NK-92 (cell line): Measurements from ENCODE around the gene SPRY4.
"Not testable (repeated sequence)": the region's sequence is repeated elsewhere in the genome, so short reads cannot be mapped to it uniquely, and the experiment has no call there.

Experiments
- DNase-seq: peaks from one replicate; lab custom pipeline; 2025; ENCODE audit not compliant: unreplicated experiment; lab: John Stamatoyannopoulos, UW

SPRY4 gene

DNA sequence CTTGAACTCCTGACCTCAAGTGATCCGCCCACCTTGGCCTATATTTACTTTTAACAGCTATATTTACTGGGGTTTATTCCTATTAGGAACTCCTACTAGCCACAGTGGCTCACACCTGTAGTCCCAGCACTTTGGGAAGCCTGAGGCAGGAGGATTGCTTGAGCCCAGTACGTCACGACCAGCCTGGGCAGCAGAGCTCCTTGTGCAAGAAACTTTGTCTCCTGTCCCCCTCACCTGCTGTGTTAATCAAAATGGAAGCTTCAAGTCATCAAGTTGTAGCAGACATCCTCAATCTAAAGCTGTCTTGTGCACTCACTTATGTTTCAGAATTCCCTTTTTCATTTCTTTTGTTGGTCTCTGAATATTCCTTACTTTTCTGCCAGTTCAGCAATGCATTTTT lies 15.0 kb upstream of the SPRY4 start:
- no peak for DNase-seq

GRCh38 chr5:142334538-142334937 lies 9.7 kb upstream of the SPRY4 start:
- DNase-seq, result no peak

DNA sequence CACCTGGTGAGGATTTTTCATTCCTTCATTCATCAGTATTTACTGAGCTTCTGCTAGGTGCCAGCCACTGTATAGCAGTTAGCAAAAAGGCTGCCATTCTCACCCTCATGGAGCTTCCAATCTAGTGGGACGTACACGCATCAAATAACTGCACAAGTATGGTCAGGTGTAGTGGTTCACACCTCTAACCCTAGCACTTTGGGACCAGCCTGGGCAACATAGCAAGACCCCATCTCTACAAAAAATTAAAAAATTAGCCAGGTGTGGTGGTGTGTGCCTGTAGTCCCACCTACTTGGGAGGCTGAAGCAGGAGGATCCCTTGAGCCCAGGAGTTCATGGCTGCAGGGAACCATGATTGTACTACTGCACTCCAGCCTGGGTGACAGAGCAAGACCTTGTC lies 8.9 kb upstream of the SPRY4 start:
- DNase-seq, result not testable (repeated sequence)

GRCh38 chr5:142330444-142330843 lies 5.6 kb upstream of the SPRY4 start:
- DNase-seq, result no peak

DNA sequence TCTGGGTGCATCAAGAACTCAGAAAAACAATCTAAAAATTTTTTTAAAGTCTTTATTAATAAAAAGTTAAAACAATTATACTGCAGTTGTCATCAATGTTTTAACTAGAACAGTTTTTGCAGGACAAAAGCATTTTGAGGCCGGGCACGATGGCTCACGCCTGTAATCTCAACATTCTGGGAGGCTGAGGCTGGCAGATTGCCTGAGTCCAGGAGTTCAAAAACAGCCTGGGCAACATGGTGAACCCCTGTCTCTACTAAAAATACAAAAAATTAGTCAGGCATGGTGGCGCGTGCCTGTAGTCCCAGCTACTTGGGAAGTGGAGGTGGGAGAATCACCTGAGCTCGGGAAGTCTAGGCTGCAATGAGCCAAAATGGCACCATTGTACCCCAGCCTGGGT lies 5.2 kb upstream of the SPRY4 start:
- DNase-seq, result no peak

- no peak for DNase-seq
Observed at GRCh38 chr5:142327111-142327842, 2.5 kb upstream of the SPRY4 start.

GRCh38 chr5:142326480-142326938 lies 1.7 kb upstream of the SPRY4 start:
- DNase-seq, result no peak

GRCh38 chr5:142325725-142326479 lies 1.1 kb upstream of the SPRY4 start:
- no peak for DNase-seq

GRCh38 chr5:142324136-142324870 lies 518 bp downstream of the SPRY4 start:
- DNase-seq, result no peak

- DNase-seq, result no peak
Observed at GRCh38 chr5:142323480-142324135, 1.2 kb downstream of the SPRY4 start.

GRCh38 chr5:142322747-142323479 lies 1.9 kb downstream of the SPRY4 start:
- DNase-seq, result no peak

GRCh38 chr5:142322403-142322746 lies 2.4 kb downstream of the SPRY4 start:
- no peak for DNase-seq

GRCh38 chr5:142320851-142321560 lies 3.8 kb downstream of the SPRY4 start:
- no peak for DNase-seq

GRCh38 chr5:142320430-142320738 lies 4.4 kb downstream of the SPRY4 start:
- DNase-seq, result no peak

DNA sequence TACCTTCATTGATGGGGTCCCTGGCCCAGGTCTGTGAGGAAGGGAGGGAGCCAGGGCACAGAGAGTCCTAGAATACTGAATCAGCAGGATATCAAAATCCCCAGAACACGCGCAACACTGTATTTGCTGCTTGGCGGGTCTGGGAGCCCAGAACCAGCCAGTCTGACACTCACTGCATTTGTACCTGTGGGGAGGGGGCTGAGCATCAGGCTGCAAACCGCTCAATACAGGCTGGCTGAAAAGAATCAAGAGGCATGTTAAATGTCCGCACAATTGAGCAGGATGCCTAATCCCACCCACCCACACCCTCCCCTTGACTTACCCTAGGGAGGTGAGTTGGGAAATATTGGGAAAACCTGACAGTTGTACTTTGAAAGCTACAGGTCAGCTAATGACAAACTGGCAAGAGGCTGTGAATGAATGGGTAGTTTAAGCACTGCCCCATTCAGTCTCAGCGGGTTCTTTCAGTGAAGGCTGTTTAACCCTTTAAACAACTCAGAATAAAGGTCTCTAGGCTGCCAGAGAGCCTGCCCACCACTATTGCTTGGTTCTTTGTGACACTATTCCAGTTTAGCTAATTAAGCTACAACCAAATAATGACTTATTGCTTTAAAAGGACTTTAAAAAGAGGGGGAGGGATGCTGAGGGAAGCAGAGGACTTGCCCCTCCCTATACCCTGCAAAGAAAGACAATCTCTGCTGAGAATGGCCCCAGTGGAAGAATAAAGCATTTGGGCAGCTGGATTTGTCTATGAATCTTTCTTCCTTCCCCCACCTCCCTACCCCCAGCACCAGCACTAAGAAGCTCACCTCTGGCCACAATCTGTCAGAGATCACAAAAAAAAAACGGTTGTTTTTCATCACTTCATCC lies 5.0 kb downstream of the SPRY4 start:
- no peak for DNase-seq

DNA sequence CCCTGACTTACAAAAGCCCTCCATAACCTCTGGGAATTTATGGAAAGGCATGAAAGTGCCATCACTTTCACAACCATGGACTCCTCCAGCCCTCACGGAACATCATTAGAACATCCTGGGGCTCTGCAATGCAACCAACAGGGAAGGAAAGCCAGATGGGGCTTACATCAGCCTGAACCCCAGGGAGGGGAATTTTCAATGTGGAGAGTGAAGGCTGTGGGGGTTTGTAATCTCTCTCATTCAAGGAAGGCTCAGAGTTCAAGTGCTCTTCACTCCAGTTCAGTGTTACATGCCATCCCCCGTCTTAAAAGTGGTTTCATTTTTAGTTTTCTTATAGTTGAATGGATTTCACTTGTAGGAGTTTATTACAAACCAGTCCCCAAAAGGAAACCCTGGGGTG lies 5.7 kb downstream of the SPRY4 start:
- no peak for DNase-seq

DNA sequence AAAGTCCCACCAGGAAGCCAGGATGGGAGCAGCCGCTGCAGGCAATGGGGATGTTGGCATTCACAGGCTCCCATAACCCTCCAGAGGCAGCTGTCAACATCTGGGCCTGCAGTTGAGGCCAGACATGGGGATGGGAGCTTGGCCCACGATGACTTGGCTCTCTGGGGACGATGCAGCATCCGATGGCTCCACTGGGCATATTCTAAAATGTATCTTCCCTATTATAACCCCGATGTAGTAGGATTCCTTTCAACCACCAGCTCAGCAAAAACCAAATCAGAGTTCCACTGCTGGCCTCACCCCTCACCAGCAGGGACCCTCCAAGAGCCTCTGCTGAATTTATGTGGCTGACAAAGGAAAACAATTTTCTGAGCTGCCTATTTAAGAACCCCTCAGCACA lies 7.1 kb downstream of the SPRY4 start:
- DNase-seq, result no peak

GRCh38 chr5:142317173-142317572 lies 7.6 kb downstream of the SPRY4 start:
- no peak for DNase-seq

DNA sequence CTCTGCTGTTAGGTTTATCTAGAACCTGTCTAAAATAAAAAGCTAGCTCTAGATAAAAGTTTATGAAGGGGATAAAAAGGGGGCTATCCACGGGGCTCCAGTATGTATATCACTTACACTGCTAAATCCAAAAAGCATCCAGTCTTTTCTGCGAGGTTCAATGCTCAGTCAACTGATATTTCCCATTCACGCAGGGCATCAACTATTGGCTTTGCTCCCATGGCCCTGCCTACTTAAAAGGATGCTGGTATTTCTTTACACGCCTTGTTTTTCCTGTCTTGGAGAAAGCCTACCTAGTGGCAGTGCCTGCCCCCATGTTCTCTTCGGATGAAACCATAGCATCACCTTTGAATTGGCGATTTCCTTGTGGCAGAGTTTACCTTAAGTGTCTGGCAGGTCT lies 8.1 kb downstream of the SPRY4 start:
- DNase-seq, result no peak
